GM19455 (cell line): ENCODE data around the gene CDK5RAP2.
"Not testable (repeated sequence)": the region's sequence is repeated elsewhere in the genome, so short reads cannot be mapped to it uniquely, and the experiment has no call there.

ENCODE experiments used
- ATAC-seq: cut with Tn5 transposase; IDR thresholded peaks from one replicate; pipeline ENCODE4 v1.9.1; 2021; ENCODE audit not compliant: unreplicated experiment

Gene CDK5RAP2

GRCh38 chr9:120545701-120546550 is 34.0 kb downstream of the CDK5RAP2 start:
- ATAC-seq, result no peak

GRCh38 chr9:120544441-120544840 is 35.5 kb downstream of the CDK5RAP2 start:
- ATAC-seq, result no peak

- ATAC-seq, result no peak
These were observed 37.1 kb downstream of the CDK5RAP2 start for GRCh38 chr9:120542701-120543490.

GRCh38 chr9:120541921-120542320 is 38.0 kb downstream of the CDK5RAP2 start:
- ATAC-seq, result no peak

- no peak for ATAC-seq
These were observed 40.0 kb downstream of the CDK5RAP2 start for GRCh38 chr9:120539951-120540350.

- ATAC-seq, result no peak
These were observed 41.6 kb downstream of the CDK5RAP2 start for GRCh38 chr9:120538339-120538738.

GRCh38 chr9:120536949-120537640 is 42.9 kb downstream of the CDK5RAP2 start:
- no peak for ATAC-seq

- ATAC-seq, result no peak
These were observed 43.9 kb downstream of the CDK5RAP2 start for GRCh38 chr9:120536094-120536493.

- no peak for ATAC-seq
These were observed 45.7 kb downstream of the CDK5RAP2 start for GRCh38 chr9:120534266-120534665.

GRCh38 chr9:120532891-120533290 is 47.1 kb downstream of the CDK5RAP2 start:
- no peak for ATAC-seq

- ATAC-seq, result no peak
These were observed 47.5 kb downstream of the CDK5RAP2 start for GRCh38 chr9:120532475-120532874.

GRCh38 chr9:120531683-120532300 is 48.2 kb downstream of the CDK5RAP2 start:
- no peak for ATAC-seq

GRCh38 chr9:120530220-120530832 is 49.6 kb downstream of the CDK5RAP2 start:
- not testable (repeated sequence) for ATAC-seq

GRCh38 chr9:120528829-120529228 is 51.1 kb downstream of the CDK5RAP2 start:
- no peak for ATAC-seq

- no peak for ATAC-seq
These were observed 51.6 kb downstream of the CDK5RAP2 start for GRCh38 chr9:120528327-120528726.

- ATAC-seq, result no peak
These were observed 53.4 kb downstream of the CDK5RAP2 start for GRCh38 chr9:120526534-120526933.

- ATAC-seq, result no peak
These were observed 55.1 kb downstream of the CDK5RAP2 start for GRCh38 chr9:120524863-120525262.

- ATAC-seq, result no peak
These were observed 55.9 kb downstream of the CDK5RAP2 start for GRCh38 chr9:120524038-120524437.

GRCh38 chr9:120522558-120522957 is 57.4 kb downstream of the CDK5RAP2 start:
- no peak for ATAC-seq

GRCh38 chr9:120522032-120522431 is 57.9 kb downstream of the CDK5RAP2 start:
- ATAC-seq, result no peak

- ATAC-seq, result no peak
These were observed 58.9 kb downstream of the CDK5RAP2 start for GRCh38 chr9:120521101-120521500.
